ENCODE results near the gene GAMT. TPM values are rescaled to one million over a fixed set of nuclear protein-coding genes. Genes with fewer than 3 reads are reported as not detected.

GAMT gene
- total RNA-seq, 5 donors from 2014 or later (not counting 1 experiment from before 2014, with no cell fraction given), result 11.8 to 18.1 (median 13.7) TPM

DNA sequence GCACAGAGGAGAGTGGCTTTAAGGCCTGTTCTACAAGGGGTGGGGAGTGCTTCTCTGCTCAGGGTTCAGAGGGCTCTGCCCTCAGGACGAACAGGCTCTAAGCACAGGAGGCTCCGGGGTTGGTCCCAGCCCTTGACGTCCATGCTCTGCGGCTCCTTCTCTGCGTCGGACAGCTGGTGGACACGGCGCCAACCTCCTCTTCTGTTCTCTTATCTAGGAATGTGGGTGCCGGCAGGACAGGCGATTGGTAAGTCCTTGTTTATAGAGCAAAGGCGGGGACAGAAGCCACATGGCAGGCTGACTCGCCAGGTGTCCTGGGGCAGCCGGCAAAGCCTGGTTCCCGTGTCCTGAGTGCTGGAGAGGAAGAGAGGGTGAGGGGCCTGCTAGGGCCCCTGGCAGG is 28.4 kb upstream of the GAMT start:
- Histone ChIP-seq H3K4me1 (ENCODE audit: control insufficient read depth in 1 of 2, extremely low read depth in 1 of 2, insufficient read depth in 2 of 2, low read length in 2 of 2) (no peaks in the 10 kb centered on the region), H3K36me3 (ENCODE audit: control insufficient read depth in 2 of 2, extremely low read depth in 1 of 2, insufficient read depth in 1 of 2, low read length in 1 of 2) (peaks cover 22 to 89% of the 10 kb centered on the region in 2 donors), H3K27ac (ENCODE audit: low read length) (no peak overlapping the region), H3K9me3 (no peaks in the 10 kb centered on the region), H3K27me3 (replicated peaks in 1 of 2; ENCODE audit: control insufficient read depth in 2 of 2, extremely low read depth in 1 of 2, insufficient read depth in 2 of 2, low read length in 1 of 2) (no peaks in the 10 kb centered on the region), H3K4me3 (ENCODE audit: control insufficient read depth in 1 of 2, extremely low read depth in 1 of 2, low read length in 1 of 2) (no peak overlapping the region)
- Mint-ChIP-seq H3K4me1 (peaks cover 0 to 2% (median 0%) of the 10 kb centered on the region in 3 donors), H3K27ac (no peak overlapping the region), H3K9me3 (no peaks in the 10 kb centered on the region), H3K27me3 (no peaks in the 10 kb centered on the region), H3K4me3 (no peak overlapping the region), H3K36me3 (peaks cover 11% of the 10 kb centered on the region)
- DNase-seq, result no peak
- ATAC-seq (replicated peaks in 1 of 4), result no peak
- ChIA-PET POLR2A (no interaction called here), CTCF (no interaction called here)
- 98% methylated on average over 7 of the region's 14 CpGs for WGBS (ENCODE audit: insufficient coverage)

- Histone ChIP-seq H3K9me3 (no peaks in the 10 kb centered on the region), H3K4me1 (ENCODE audit: control insufficient read depth in 1 of 2, extremely low read depth in 1 of 2, insufficient read depth in 2 of 2, low read length in 2 of 2) (no peaks in the 10 kb centered on the region), H3K36me3 (ENCODE audit: control insufficient read depth in 2 of 2, extremely low read depth in 1 of 2, insufficient read depth in 1 of 2, low read length in 1 of 2) (peaks cover 23 to 86% of the 10 kb centered on the region in 2 donors), H3K4me3 (ENCODE audit: control insufficient read depth in 1 of 2, extremely low read depth in 1 of 2, low read length in 1 of 2) (no peak overlapping the region), H3K27ac (ENCODE audit: low read length) (no peak overlapping the region), H3K27me3 (replicated peaks in 1 of 2; ENCODE audit: control insufficient read depth in 2 of 2, extremely low read depth in 1 of 2, insufficient read depth in 2 of 2, low read length in 1 of 2) (no peaks in the 10 kb centered on the region)
- DNase-seq (no peak), ATAC-seq (replicated peaks in 1 of 4) (no peak)
- peaks cover 0 to 2% (median 0%) of the 10 kb centered on the region in 3 donors for H3K4me1 Mint-ChIP-seq
- no peak overlapping the region for H3K27ac Mint-ChIP-seq
- no peaks in the 10 kb centered on the region for H3K9me3 Mint-ChIP-seq
- no peaks in the 10 kb centered on the region for H3K27me3 Mint-ChIP-seq
- H3K36me3 Mint-ChIP-seq, result peaks cover 12% of the 10 kb centered on the region
- WGBS (ENCODE audit: insufficient coverage), result 97% methylated on average over 41 of the region's 41 CpGs
- ChIA-PET POLR2A (no interaction called here), CTCF (no interaction called here)
- H3K4me3 Mint-ChIP-seq, result no peak overlapping the region
Measured at GRCh38 chr19:1428738-1429391, 27.5 kb upstream of the GAMT start.

DNA sequence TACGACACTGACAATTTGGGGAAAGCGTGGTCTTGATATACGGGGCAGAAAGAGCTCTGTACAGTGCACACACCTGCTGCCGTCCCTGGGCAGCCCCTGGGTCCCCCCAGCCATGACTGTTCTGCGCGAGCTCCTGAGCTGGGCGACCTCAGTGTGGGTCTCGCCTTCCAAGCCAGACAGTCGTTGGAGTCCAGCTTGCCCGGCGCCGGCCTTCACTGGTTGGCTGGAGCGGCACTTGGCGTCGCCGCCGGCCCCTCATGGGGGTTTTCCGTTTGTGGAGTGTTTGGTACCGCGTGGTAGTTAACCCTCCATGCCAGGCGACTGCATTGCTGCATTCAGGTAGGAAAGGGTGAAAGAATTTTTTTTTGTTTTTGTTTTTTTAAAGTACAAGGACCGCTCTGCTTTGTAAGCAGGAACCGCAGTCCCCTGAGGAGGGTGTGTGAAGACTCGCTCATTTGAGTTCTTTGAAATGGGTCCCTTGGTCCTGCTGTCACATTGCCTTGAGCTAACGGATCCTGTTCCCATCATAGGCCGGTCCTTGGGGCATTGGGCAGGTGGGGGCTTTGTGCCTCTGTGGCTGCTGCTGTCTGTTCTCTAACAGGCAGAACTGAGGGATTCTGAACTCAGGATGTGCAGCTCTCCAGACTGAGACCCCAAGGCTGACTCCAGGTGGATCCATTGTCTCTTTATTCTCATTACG is 26.0 kb upstream of the GAMT start:
- H3K4me3 ChIP-seq (ENCODE audit: control insufficient read depth in 1 of 2, extremely low read depth in 1 of 2, low read length in 1 of 2), result no peak overlapping the region
- DNase-seq (no peak), ATAC-seq (replicated peaks in 1 of 4) (no peak)
- H3K27me3 Mint-ChIP-seq, result no peaks in the 10 kb centered on the region
- H3K27ac ChIP-seq (ENCODE audit: low read length), result no peak overlapping the region
- H3K36me3 Mint-ChIP-seq, result peaks cover 26% of the 10 kb centered on the region
- H3K36me3 ChIP-seq (ENCODE audit: control insufficient read depth in 2 of 2, extremely low read depth in 1 of 2, insufficient read depth in 1 of 2, low read length in 1 of 2), result peaks cover 32 to 86% of the 10 kb centered on the region in 2 donors
- no peaks in the 10 kb centered on the region for H3K27me3 ChIP-seq (replicated peaks in 1 of 2; ENCODE audit: control insufficient read depth in 2 of 2, extremely low read depth in 1 of 2, insufficient read depth in 2 of 2, low read length in 1 of 2)
- 94% methylated on average over 19 of the region's 27 CpGs for WGBS (ENCODE audit: insufficient coverage)
- no peaks in the 10 kb centered on the region for H3K9me3 Mint-ChIP-seq
- ChIA-PET CTCF (no interaction called here), POLR2A (no interaction called here)
- no peaks in the 10 kb centered on the region for H3K9me3 ChIP-seq
- H3K4me1 Mint-ChIP-seq, result peaks cover 1 to 6% (median 2%) of the 10 kb centered on the region in 3 donors
- H3K4me3 Mint-ChIP-seq, result no peak overlapping the region
- H3K4me1 ChIP-seq (ENCODE audit: control insufficient read depth in 1 of 2, extremely low read depth in 1 of 2, insufficient read depth in 2 of 2, low read length in 2 of 2), result no peaks in the 10 kb centered on the region
- no peak overlapping the region for H3K27ac Mint-ChIP-seq

DNA sequence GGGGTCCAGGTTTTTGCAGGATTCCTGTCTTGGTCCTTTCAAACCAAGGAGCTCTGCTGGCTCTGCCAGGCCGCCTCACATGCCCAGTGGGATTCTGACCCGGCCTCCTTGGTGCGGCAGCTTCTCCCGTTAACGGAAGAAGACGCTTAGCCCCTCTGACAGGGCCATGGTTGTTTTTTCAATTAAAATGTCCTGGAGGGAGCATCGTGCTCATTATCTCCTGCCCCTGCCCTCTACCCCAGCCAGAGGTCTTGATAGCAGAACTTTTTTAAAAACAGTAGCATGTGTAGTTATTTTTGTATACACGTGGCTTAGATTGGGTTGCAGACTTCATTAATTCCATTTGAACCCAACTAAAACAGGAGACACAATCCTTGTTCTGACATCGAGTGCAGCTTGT is 25.4 kb upstream of the GAMT start:
- DNase-seq, result no peak
- H3K4me3 Mint-ChIP-seq, result no peak overlapping the region
- H3K9me3 ChIP-seq, result no peaks in the 10 kb centered on the region
- ChIA-PET CTCF (no interaction called here), POLR2A (no interaction called here)
- H3K4me3 ChIP-seq (ENCODE audit: control insufficient read depth in 1 of 2, extremely low read depth in 1 of 2, low read length in 1 of 2), result no peak overlapping the region
- peaks cover 2 to 6% (median 3%) of the 10 kb centered on the region in 3 donors for H3K4me1 Mint-ChIP-seq
- no peak overlapping the region for H3K27ac ChIP-seq (ENCODE audit: low read length)
- no peaks in the 10 kb centered on the region for H3K27me3 Mint-ChIP-seq
- H3K4me1 ChIP-seq (ENCODE audit: control insufficient read depth in 1 of 2, extremely low read depth in 1 of 2, insufficient read depth in 2 of 2, low read length in 2 of 2), result no peaks in the 10 kb centered on the region
- H3K27ac Mint-ChIP-seq, result no peak overlapping the region
- H3K36me3 ChIP-seq (ENCODE audit: control insufficient read depth in 2 of 2, extremely low read depth in 1 of 2, insufficient read depth in 1 of 2, low read length in 1 of 2), result peaks cover 37 to 86% of the 10 kb centered on the region in 2 donors
- no peaks in the 10 kb centered on the region for H3K9me3 Mint-ChIP-seq
- peaks cover 26% of the 10 kb centered on the region for H3K36me3 Mint-ChIP-seq
- H3K27me3 ChIP-seq (replicated peaks in 1 of 2; ENCODE audit: control insufficient read depth in 2 of 2, extremely low read depth in 1 of 2, insufficient read depth in 2 of 2, low read length in 1 of 2), result no peaks in the 10 kb centered on the region
- ATAC-seq (replicated peaks in 1 of 4), result no peak
- 100% methylated on average over 4 of the region's 9 CpGs for WGBS (ENCODE audit: insufficient coverage)

DNA sequence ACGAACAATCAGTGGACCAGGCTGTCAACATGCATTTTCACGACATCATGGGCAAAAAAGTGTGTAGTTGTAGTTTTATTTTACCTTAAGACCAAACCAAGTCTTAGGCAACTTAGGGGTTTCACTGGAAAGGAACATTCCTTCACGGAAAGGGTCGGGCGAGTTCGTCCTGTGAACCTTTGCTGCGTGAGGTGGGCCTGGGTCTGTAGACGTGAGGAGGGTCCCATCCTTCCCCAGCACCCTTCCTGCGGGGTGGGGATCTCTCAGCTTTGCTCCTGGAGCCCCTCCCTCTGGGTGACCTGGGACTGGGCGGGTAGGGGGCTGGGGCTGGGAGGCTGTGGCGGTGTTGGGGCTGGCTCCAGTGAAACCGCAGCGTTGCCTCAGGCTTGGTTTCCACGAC is 24.6 kb upstream of the GAMT start:
- WGBS (ENCODE audit: insufficient coverage), result 100% methylated on average over 5 of the region's 14 CpGs
- Mint-ChIP-seq H3K4me3 (no peak overlapping the region), H3K4me1 (peaks cover 2 to 6% (median 3%) of the 10 kb centered on the region in 3 donors), H3K27me3 (no peaks in the 10 kb centered on the region), H3K27ac (no peak overlapping the region), H3K36me3 (peaks cover 27% of the 10 kb centered on the region), H3K9me3 (no peaks in the 10 kb centered on the region)
- Histone ChIP-seq H3K4me1 (ENCODE audit: control insufficient read depth in 1 of 2, extremely low read depth in 1 of 2, insufficient read depth in 2 of 2, low read length in 2 of 2) (no peaks in the 10 kb centered on the region), H3K27me3 (replicated peaks in 1 of 2; ENCODE audit: control insufficient read depth in 2 of 2, extremely low read depth in 1 of 2, insufficient read depth in 2 of 2, low read length in 1 of 2) (no peaks in the 10 kb centered on the region), H3K36me3 (ENCODE audit: control insufficient read depth in 2 of 2, extremely low read depth in 1 of 2, insufficient read depth in 1 of 2, low read length in 1 of 2) (peaks cover 37 to 89% of the 10 kb centered on the region in 2 donors), H3K9me3 (no peaks in the 10 kb centered on the region), H3K27ac (ENCODE audit: low read length) (no peak overlapping the region), H3K4me3 (ENCODE audit: control insufficient read depth in 1 of 2, extremely low read depth in 1 of 2, low read length in 1 of 2) (no peak overlapping the region)
- DNase-seq, result no peak
- no peak for ATAC-seq (replicated peaks in 1 of 4)
- POLR2A ChIA-PET, result no interaction called here
- CTCF ChIA-PET, result no interaction called here

GRCh38 chr19:1425102-1425837 is 23.9 kb upstream of the GAMT start:
- no peaks in the 10 kb centered on the region for H3K27me3 ChIP-seq (replicated peaks in 1 of 2; ENCODE audit: control insufficient read depth in 2 of 2, extremely low read depth in 1 of 2, insufficient read depth in 2 of 2, low read length in 1 of 2)
- Mint-ChIP-seq H3K27ac (no peak overlapping the region), H3K36me3 (peaks cover 31% of the 10 kb centered on the region), H3K4me3 (no peak overlapping the region), H3K9me3 (no peaks in the 10 kb centered on the region), H3K27me3 (no peaks in the 10 kb centered on the region), H3K4me1 (peaks cover 2 to 6% (median 3%) of the 10 kb centered on the region in 3 donors)
- H3K27ac ChIP-seq (ENCODE audit: low read length), result no peak overlapping the region
- DNase-seq (no peak), ATAC-seq (replicated peaks in 1 of 4) (no peak)
- ChIA-PET POLR2A (no interaction called here), CTCF (interaction anchor here in 1 of 2 donors (0.5 kb wide), 1 partner anchor 762 kb away, joined by 3 read pairs; the partner anchor contains the start of gene RNF126)
- H3K4me3 ChIP-seq (ENCODE audit: control insufficient read depth in 1 of 2, extremely low read depth in 1 of 2, low read length in 1 of 2), result no peak overlapping the region
- no peaks in the 10 kb centered on the region for H3K4me1 ChIP-seq (ENCODE audit: control insufficient read depth in 1 of 2, extremely low read depth in 1 of 2, insufficient read depth in 2 of 2, low read length in 2 of 2)
- peaks cover 43 to 93% of the 10 kb centered on the region in 2 donors for H3K36me3 ChIP-seq (ENCODE audit: control insufficient read depth in 2 of 2, extremely low read depth in 1 of 2, insufficient read depth in 1 of 2, low read length in 1 of 2)
- H3K9me3 ChIP-seq, result no peaks in the 10 kb centered on the region
- 97% methylated on average over 33 of the region's 33 CpGs for WGBS (ENCODE audit: insufficient coverage)
